ENCODE data around the gene TNFRSF11A.
A peak's percentile ranks its signal among the peaks of the same experiment; 100 is the strongest.

TNFRSF11A gene

GRCh38 chr18:62287781-62288664 is 37.1 kb upstream of the TNFRSF11A start:
- Histone ChIP-seq H3K27ac (ENCODE audit: low read depth, low read length) (no peak overlapping the region), H3K4me1 (ENCODE audit: control insufficient read depth in 1 of 2, insufficient read depth in 2 of 2, low read length in 2 of 2) (peaks cover 5 to 25% of the 10 kb centered on the region in 2 donors), H3K36me3 (ENCODE audit: control insufficient read depth in 1 of 2, insufficient read depth in 2 of 2, low read length in 2 of 2) (peaks cover 19 to 35% of the 10 kb centered on the region in 2 donors), H3K27me3 (ENCODE audit: control insufficient read depth in 1 of 2, insufficient read depth in 2 of 2, low read length in 2 of 2) (no peaks in the 10 kb centered on the region), H3K9me3 (ENCODE audit: control insufficient read depth in 1 of 2, low read length in 2 of 2) (no peaks in the 10 kb centered on the region), H3K4me3 (ENCODE audit: low read depth in 1 of 2, low read length in 2 of 2) (peak overlapping the region in 1 of 2 donors; percentile 20), H3K9ac (ENCODE audit: low read depth in 1 of 2, low read length in 2 of 2) (no peak overlapping the region)

- H3K4me1 ChIP-seq (ENCODE audit: control insufficient read depth in 1 of 2, insufficient read depth in 2 of 2, low read length in 2 of 2) = peaks cover 5 to 25% of the 10 kb centered on the region in 2 donors
- no peaks in the 10 kb centered on the region for H3K27me3 ChIP-seq (ENCODE audit: control insufficient read depth in 1 of 2, insufficient read depth in 2 of 2, low read length in 2 of 2)
- H3K9me3 ChIP-seq (ENCODE audit: control insufficient read depth in 1 of 2, low read length in 2 of 2) = no peaks in the 10 kb centered on the region
- no peak overlapping the region for H3K4me3 ChIP-seq (ENCODE audit: low read depth in 1 of 2, low read length in 2 of 2)
- H3K9ac ChIP-seq (ENCODE audit: low read depth in 1 of 2, low read length in 2 of 2) = no peak overlapping the region
- no peak overlapping the region for H3K27ac ChIP-seq (ENCODE audit: low read depth, low read length)
- peaks cover 20 to 32% of the 10 kb centered on the region in 2 donors for H3K36me3 ChIP-seq (ENCODE audit: control insufficient read depth in 1 of 2, insufficient read depth in 2 of 2, low read length in 2 of 2)
These were observed 36.5 kb upstream of the TNFRSF11A start for GRCh38 chr18:62288665-62289008.

GRCh38 chr18:62289047-62289446 is 36.1 kb upstream of the TNFRSF11A start:
- no peak overlapping the region for H3K9ac ChIP-seq (ENCODE audit: low read depth in 1 of 2, low read length in 2 of 2)
- peaks cover 5 to 25% of the 10 kb centered on the region in 2 donors for H3K4me1 ChIP-seq (ENCODE audit: control insufficient read depth in 1 of 2, insufficient read depth in 2 of 2, low read length in 2 of 2)
- no peaks in the 10 kb centered on the region for H3K9me3 ChIP-seq (ENCODE audit: control insufficient read depth in 1 of 2, low read length in 2 of 2)
- H3K4me3 ChIP-seq (ENCODE audit: low read depth in 1 of 2, low read length in 2 of 2) = no peak overlapping the region
- peaks cover 22 to 29% of the 10 kb centered on the region in 2 donors for H3K36me3 ChIP-seq (ENCODE audit: control insufficient read depth in 1 of 2, insufficient read depth in 2 of 2, low read length in 2 of 2)
- H3K27me3 ChIP-seq (ENCODE audit: control insufficient read depth in 1 of 2, insufficient read depth in 2 of 2, low read length in 2 of 2) = no peaks in the 10 kb centered on the region
- H3K27ac ChIP-seq (ENCODE audit: low read depth, low read length) = no peak overlapping the region

GRCh38 chr18:62294073-62294472 is 31.0 kb upstream of the TNFRSF11A start:
- Histone ChIP-seq H3K4me1 (ENCODE audit: control insufficient read depth in 1 of 2, insufficient read depth in 2 of 2, low read length in 2 of 2) (peaks cover 0 to 10% of the 10 kb centered on the region in 2 donors), H3K27ac (ENCODE audit: low read depth, low read length) (no peak overlapping the region), H3K9me3 (ENCODE audit: control insufficient read depth in 1 of 2, low read length in 2 of 2) (no peaks in the 10 kb centered on the region), H3K27me3 (ENCODE audit: control insufficient read depth in 1 of 2, insufficient read depth in 2 of 2, low read length in 2 of 2) (no peaks in the 10 kb centered on the region), H3K4me3 (ENCODE audit: low read depth in 1 of 2, low read length in 2 of 2) (no peak overlapping the region), H3K36me3 (ENCODE audit: control insufficient read depth in 1 of 2, insufficient read depth in 2 of 2, low read length in 2 of 2) (peaks cover 25 to 35% of the 10 kb centered on the region in 2 donors), H3K9ac (ENCODE audit: low read depth in 1 of 2, low read length in 2 of 2) (no peak overlapping the region)

- Histone ChIP-seq H3K4me1 (ENCODE audit: control insufficient read depth in 1 of 2, insufficient read depth in 2 of 2, low read length in 2 of 2) (peaks cover 0 to 5% of the 10 kb centered on the region in 2 donors), H3K9ac (ENCODE audit: low read depth in 1 of 2, low read length in 2 of 2) (no peak overlapping the region), H3K27me3 (ENCODE audit: control insufficient read depth in 1 of 2, insufficient read depth in 2 of 2, low read length in 2 of 2) (no peaks in the 10 kb centered on the region), H3K36me3 (ENCODE audit: control insufficient read depth in 1 of 2, insufficient read depth in 2 of 2, low read length in 2 of 2) (peaks cover 36 to 58% of the 10 kb centered on the region in 2 donors), H3K9me3 (ENCODE audit: control insufficient read depth in 1 of 2, low read length in 2 of 2) (no peaks in the 10 kb centered on the region), H3K27ac (ENCODE audit: low read depth, low read length) (no peak overlapping the region), H3K4me3 (ENCODE audit: low read depth in 1 of 2, low read length in 2 of 2) (no peak overlapping the region)
These were observed 24.6 kb upstream of the TNFRSF11A start for GRCh38 chr18:62300359-62300963.

GRCh38 chr18:62301322-62301721 is 23.8 kb upstream of the TNFRSF11A start:
- Histone ChIP-seq H3K36me3 (ENCODE audit: control insufficient read depth in 1 of 2, insufficient read depth in 2 of 2, low read length in 2 of 2) (peaks cover 39 to 60% of the 10 kb centered on the region in 2 donors), H3K27ac (ENCODE audit: low read depth, low read length) (no peak overlapping the region), H3K4me1 (ENCODE audit: control insufficient read depth in 1 of 2, insufficient read depth in 2 of 2, low read length in 2 of 2) (peaks cover 0 to 5% of the 10 kb centered on the region in 2 donors), H3K9ac (ENCODE audit: low read depth in 1 of 2, low read length in 2 of 2) (no peak overlapping the region), H3K27me3 (ENCODE audit: control insufficient read depth in 1 of 2, insufficient read depth in 2 of 2, low read length in 2 of 2) (no peaks in the 10 kb centered on the region), H3K9me3 (ENCODE audit: control insufficient read depth in 1 of 2, low read length in 2 of 2) (no peaks in the 10 kb centered on the region), H3K4me3 (ENCODE audit: low read depth in 1 of 2, low read length in 2 of 2) (no peak overlapping the region)

- H3K9ac ChIP-seq (ENCODE audit: low read depth in 1 of 2, low read length in 2 of 2) = no peak overlapping the region
- H3K27ac ChIP-seq (ENCODE audit: low read depth, low read length) = no peak overlapping the region
- no peak overlapping the region for H3K4me3 ChIP-seq (ENCODE audit: low read depth in 1 of 2, low read length in 2 of 2)
- H3K36me3 ChIP-seq (ENCODE audit: control insufficient read depth in 1 of 2, insufficient read depth in 2 of 2, low read length in 2 of 2) = peaks cover 5 to 16% of the 10 kb centered on the region in 2 donors
- no peaks in the 10 kb centered on the region for H3K27me3 ChIP-seq (ENCODE audit: control insufficient read depth in 1 of 2, insufficient read depth in 2 of 2, low read length in 2 of 2)
- H3K4me1 ChIP-seq (ENCODE audit: control insufficient read depth in 1 of 2, insufficient read depth in 2 of 2, low read length in 2 of 2) = no peaks in the 10 kb centered on the region
- no peaks in the 10 kb centered on the region for H3K9me3 ChIP-seq (ENCODE audit: control insufficient read depth in 1 of 2, low read length in 2 of 2)
These were observed 12.3 kb upstream of the TNFRSF11A start for GRCh38 chr18:62312851-62313250.

- Histone ChIP-seq H3K9ac (ENCODE audit: low read depth in 1 of 2, low read length in 2 of 2) (no peak overlapping the region), H3K4me3 (ENCODE audit: low read depth in 1 of 2, low read length in 2 of 2) (no peak overlapping the region), H3K4me1 (ENCODE audit: control insufficient read depth in 1 of 2, insufficient read depth in 2 of 2, low read length in 2 of 2) (no peaks in the 10 kb centered on the region), H3K36me3 (ENCODE audit: control insufficient read depth in 1 of 2, insufficient read depth in 2 of 2, low read length in 2 of 2) (no peaks in the 10 kb centered on the region), H3K9me3 (ENCODE audit: control insufficient read depth in 1 of 2, low read length in 2 of 2) (no peaks in the 10 kb centered on the region), H3K27me3 (ENCODE audit: control insufficient read depth in 1 of 2, insufficient read depth in 2 of 2, low read length in 2 of 2) (peaks cover 0 to 4% of the 10 kb centered on the region in 2 donors), H3K27ac (ENCODE audit: low read depth, low read length) (no peak overlapping the region)
These were observed 6.6 kb upstream of the TNFRSF11A start for GRCh38 chr18:62318228-62319180.

GRCh38 chr18:62321201-62321600 is 3.9 kb upstream of the TNFRSF11A start:
- Histone ChIP-seq H3K9me3 (ENCODE audit: control insufficient read depth in 1 of 2, low read length in 2 of 2) (no peaks in the 10 kb centered on the region), H3K36me3 (ENCODE audit: control insufficient read depth in 1 of 2, insufficient read depth in 2 of 2, low read length in 2 of 2) (no peaks in the 10 kb centered on the region), H3K4me3 (ENCODE audit: low read depth in 1 of 2, low read length in 2 of 2) (no peak overlapping the region), H3K27ac (ENCODE audit: low read depth, low read length) (no peak overlapping the region), H3K27me3 (ENCODE audit: control insufficient read depth in 1 of 2, insufficient read depth in 2 of 2, low read length in 2 of 2) (peaks cover 0 to 13% of the 10 kb centered on the region in 2 donors), H3K4me1 (ENCODE audit: control insufficient read depth in 1 of 2, insufficient read depth in 2 of 2, low read length in 2 of 2) (peaks cover 16 to 19% of the 10 kb centered on the region in 2 donors), H3K9ac (ENCODE audit: low read depth in 1 of 2, low read length in 2 of 2) (no peak overlapping the region)
